ENCODE results near the gene FCGR2B. TPM values are rescaled to one million over a fixed set of nuclear protein-coding genes. Genes with fewer than 3 reads are reported as not detected.

The FCGR2B gene
- total and polyA plus RNA-seq, 2 experiments from 2014 or later: not detected

DNA sequence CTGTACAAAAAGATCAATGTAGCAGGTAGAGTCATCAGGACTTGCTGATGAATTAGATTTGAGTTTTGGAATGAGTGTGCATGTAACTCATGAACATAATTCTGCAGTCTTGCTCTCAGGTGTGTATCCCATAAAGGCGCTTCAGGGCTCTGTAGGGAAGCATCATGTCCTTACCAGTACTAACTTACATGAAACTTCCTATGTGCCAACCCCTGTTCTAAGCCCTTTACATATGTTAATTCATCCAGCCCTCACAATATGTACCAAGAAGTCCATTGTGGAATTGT is 56.3 kb downstream of the FCGR2B start:
- H3K4me3 ChIP-seq: no peak overlapping the region
- DNase-seq (ENCODE audit: low spot score) (no peak), ATAC-seq (no peak)
- Mint-ChIP-seq H3K9me3 (no peaks in the 10 kb centered on the region), H3K36me3 (ENCODE audit: low read depth) (no peaks in the 10 kb centered on the region), H3K4me3 (no peak overlapping the region), H3K27ac (no peak overlapping the region), H3K4me1 (no peaks in the 10 kb centered on the region; the same call in 1 of the 3 replicates), H3K27me3 (ENCODE audit: insufficient read depth, low read depth, poor library complexity) (peaks cover 12% of the 10 kb centered on the region)
- 0 out of 2 replicates have a peak, but pooled peaks cover 2% of the 10 kb centered on the region for H3K9me2 ChIP-seq (ENCODE audit: insufficient read depth)
- H3F3A ChIP-seq (replicated peaks; ENCODE audit: low read depth): no peaks in the 10 kb centered on the region
- H3K36me3 ChIP-seq (ENCODE audit: insufficient read depth): no peaks in the 10 kb centered on the region
- H3K4me1 ChIP-seq (ENCODE audit: insufficient read depth): no peaks in the 10 kb centered on the region
- peaks cover 15% of the 10 kb centered on the region for H3K27me3 ChIP-seq (ENCODE audit: insufficient read depth)
- no peak for TF ChIP-seq CREB1 (CRISPR knock-in tag; IDR thresholded peaks at IDR 0.05; ENCODE audit: low read depth)
- TF ChIP-seq, protein P1, sequence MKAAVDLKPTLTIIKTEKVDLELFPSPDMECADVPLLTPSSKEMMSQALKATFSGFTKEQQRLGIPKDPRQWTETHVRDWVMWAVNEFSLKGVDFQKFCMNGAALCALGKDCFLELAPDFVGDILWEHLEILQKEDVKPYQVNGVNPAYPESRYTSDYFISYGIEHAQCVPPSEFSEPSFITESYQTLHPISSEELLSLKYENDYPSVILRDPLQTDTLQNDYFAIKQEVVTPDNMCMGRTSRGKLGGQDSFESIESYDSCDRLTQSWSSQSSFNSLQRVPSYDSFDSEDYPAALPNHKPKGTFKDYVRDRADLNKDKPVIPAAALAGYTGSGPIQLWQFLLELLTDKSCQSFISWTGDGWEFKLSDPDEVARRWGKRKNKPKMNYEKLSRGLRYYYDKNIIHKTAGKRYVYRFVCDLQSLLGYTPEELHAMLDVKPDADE (IDR thresholded peaks at IDR 0.05): no peak
- TF ChIP-seq EZH2 (IDR thresholded peaks at IDR 0.05; ENCODE audit: low read depth, unreplicated experiment): no peak
- TF ChIP-seq JUNB (IDR thresholded peaks at IDR 0.05; ENCODE audit: unreplicated experiment): no peak
- no peak for TF ChIP-seq POLR2AphosphoS5 (IDR thresholded peaks at IDR 0.05; ENCODE audit: low read depth)
- TF ChIP-seq, protein P2, sequence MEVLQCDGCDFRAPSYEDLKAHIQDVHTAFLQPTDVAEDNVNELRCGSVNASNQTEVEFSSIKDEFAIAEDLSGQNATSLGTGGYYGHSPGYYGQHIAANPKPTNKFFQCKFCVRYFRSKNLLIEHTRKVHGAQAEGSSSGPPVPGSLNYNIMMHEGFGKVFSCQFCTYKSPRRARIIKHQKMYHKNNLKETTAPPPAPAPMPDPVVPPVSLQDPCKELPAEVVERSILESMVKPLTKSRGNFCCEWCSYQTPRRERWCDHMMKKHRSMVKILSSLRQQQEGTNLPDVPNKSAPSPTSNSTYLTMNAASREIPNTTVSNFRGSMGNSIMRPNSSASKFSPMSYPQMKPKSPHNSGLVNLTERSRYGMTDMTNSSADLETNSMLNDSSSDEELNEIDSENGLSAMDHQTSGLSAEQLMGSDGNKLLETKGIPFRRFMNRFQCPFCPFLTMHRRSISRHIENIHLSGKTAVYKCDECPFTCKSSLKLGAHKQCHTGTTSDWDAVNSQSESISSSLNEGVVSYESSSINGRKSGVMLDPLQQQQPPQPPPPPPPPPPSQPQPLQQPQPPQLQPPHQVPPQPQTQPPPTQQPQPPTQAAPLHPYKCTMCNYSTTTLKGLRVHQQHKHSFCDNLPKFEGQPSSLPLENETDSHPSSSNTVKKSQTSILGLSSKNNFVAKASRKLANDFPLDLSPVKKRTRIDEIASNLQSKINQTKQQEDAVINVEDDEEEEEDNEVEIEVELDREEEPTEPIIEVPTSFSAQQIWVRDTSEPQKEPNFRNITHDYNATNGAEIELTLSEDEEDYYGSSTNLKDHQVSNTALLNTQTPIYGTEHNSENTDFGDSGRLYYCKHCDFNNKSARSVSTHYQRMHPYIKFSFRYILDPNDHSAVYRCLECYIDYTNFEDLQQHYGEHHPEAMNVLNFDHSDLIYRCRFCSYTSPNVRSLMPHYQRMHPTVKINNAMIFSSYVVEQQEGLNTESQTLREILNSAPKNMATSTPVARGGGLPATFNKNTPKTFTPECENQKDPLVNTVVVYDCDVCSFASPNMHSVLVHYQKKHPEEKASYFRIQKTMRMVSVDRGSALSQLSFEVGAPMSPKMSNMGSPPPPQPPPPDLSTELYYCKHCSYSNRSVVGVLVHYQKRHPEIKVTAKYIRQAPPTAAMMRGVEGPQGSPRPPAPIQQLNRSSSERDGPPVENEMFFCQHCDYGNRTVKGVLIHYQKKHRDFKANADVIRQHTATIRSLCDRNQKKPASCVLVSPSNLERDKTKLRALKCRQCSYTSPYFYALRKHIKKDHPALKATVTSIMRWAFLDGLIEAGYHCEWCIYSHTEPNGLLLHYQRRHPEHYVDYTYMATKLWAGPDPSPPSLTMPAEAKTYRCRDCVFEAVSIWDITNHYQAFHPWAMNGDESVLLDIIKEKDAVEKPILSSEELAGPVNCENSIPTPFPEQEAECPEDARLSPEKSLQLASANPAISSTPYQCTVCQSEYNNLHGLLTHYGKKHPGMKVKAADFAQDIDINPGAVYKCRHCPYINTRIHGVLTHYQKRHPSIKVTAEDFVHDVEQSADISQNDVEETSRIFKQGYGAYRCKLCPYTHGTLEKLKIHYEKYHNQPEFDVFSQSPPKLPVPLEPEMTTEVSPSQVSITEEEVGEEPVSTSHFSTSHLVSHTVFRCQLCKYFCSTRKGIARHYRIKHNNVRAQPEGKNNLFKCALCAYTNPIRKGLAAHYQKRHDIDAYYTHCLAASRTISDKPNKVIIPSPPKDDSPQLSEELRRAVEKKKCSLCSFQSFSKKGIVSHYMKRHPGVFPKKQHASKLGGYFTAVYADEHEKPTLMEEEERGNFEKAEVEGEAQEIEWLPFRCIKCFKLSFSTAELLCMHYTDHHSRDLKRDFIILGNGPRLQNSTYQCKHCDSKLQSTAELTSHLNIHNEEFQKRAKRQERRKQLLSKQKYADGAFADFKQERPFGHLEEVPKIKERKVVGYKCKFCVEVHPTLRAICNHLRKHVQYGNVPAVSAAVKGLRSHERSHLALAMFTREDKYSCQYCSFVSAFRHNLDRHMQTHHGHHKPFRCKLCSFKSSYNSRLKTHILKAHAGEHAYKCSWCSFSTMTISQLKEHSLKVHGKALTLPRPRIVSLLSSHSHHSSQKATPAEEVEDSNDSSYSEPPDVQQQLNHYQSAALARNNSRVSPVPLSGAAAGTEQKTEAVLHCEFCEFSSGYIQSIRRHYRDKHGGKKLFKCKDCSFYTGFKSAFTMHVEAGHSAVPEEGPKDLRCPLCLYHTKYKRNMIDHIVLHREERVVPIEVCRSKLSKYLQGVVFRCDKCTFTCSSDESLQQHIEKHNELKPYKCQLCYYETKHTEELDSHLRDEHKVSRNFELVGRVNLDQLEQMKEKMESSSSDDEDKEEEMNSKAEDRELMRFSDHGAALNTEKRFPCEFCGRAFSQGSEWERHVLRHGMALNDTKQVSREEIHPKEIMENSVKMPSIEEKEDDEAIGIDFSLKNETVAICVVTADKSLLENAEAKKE (CRISPR knock-in tag; IDR thresholded peaks at IDR 0.05): no peak
- TF ChIP-seq EZH2phosphoT487 (IDR thresholded peaks at IDR 0.05; ENCODE audit: unreplicated experiment): no peak
- TF ChIP-seq STAT1 (IDR thresholded peaks at IDR 0.05; ENCODE audit: unreplicated experiment): no peak
- TF ChIP-seq ZNF114 (CRISPR knock-in tag; IDR thresholded peaks at IDR 0.05): no peak
- TF ChIP-seq, protein P3, sequence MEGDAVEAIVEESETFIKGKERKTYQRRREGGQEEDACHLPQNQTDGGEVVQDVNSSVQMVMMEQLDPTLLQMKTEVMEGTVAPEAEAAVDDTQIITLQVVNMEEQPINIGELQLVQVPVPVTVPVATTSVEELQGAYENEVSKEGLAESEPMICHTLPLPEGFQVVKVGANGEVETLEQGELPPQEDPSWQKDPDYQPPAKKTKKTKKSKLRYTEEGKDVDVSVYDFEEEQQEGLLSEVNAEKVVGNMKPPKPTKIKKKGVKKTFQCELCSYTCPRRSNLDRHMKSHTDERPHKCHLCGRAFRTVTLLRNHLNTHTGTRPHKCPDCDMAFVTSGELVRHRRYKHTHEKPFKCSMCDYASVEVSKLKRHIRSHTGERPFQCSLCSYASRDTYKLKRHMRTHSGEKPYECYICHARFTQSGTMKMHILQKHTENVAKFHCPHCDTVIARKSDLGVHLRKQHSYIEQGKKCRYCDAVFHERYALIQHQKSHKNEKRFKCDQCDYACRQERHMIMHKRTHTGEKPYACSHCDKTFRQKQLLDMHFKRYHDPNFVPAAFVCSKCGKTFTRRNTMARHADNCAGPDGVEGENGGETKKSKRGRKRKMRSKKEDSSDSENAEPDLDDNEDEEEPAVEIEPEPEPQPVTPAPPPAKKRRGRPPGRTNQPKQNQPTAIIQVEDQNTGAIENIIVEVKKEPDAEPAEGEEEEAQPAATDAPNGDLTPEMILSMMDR (conservative IDR thresholded peaks at IDR 0.05; ENCODE audit: low read depth in 2 of 2): no peak
- TF ChIP-seq, protein P4, sequence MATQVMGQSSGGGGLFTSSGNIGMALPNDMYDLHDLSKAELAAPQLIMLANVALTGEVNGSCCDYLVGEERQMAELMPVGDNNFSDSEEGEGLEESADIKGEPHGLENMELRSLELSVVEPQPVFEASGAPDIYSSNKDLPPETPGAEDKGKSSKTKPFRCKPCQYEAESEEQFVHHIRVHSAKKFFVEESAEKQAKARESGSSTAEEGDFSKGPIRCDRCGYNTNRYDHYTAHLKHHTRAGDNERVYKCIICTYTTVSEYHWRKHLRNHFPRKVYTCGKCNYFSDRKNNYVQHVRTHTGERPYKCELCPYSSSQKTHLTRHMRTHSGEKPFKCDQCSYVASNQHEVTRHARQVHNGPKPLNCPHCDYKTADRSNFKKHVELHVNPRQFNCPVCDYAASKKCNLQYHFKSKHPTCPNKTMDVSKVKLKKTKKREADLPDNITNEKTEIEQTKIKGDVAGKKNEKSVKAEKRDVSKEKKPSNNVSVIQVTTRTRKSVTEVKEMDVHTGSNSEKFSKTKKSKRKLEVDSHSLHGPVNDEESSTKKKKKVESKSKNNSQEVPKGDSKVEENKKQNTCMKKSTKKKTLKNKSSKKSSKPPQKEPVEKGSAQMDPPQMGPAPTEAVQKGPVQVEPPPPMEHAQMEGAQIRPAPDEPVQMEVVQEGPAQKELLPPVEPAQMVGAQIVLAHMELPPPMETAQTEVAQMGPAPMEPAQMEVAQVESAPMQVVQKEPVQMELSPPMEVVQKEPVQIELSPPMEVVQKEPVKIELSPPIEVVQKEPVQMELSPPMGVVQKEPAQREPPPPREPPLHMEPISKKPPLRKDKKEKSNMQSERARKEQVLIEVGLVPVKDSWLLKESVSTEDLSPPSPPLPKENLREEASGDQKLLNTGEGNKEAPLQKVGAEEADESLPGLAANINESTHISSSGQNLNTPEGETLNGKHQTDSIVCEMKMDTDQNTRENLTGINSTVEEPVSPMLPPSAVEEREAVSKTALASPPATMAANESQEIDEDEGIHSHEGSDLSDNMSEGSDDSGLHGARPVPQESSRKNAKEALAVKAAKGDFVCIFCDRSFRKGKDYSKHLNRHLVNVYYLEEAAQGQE (IDR thresholded peaks at IDR 0.05; ENCODE audit: unreplicated experiment): no peak
- no peak for TF ChIP-seq ZNF331 (CRISPR knock-in tag; IDR thresholded peaks at IDR 0.05; ENCODE audit: low read depth)
- no peak for TF ChIP-seq NANOG (IDR thresholded peaks at IDR 0.05; ENCODE audit: borderline replicate concordance)
- H3K79me2 ChIP-seq (replicated peaks; ENCODE audit: insufficient read depth): no peaks in the 10 kb centered on the region
- H3K27ac ChIP-seq (ENCODE audit: low read depth): no peak overlapping the region
- no peaks in the 10 kb centered on the region for H4K20me1 ChIP-seq (replicated peaks; ENCODE audit: insufficient read depth)
- H2AFZ ChIP-seq: no peak overlapping the region
- no peak overlapping the region for H3K4me2 ChIP-seq
